Fibroblast of gingiva (primary cell): ENCODE measurements around the gene FAM174B.

Experiments used
- DNase-seq: peaks from one replicate; pipeline ENCODE4 v3.0.0-alpha.2; 2011; ENCODE audit warnings: low read depth

The FAM174B gene

GRCh38 chr15:92569778-92570177, 85.8 kb downstream of the FAM174B start:
- no peak for DNase-seq
